Activated CD8-positive, alpha-beta T cell treated with anti-CD3 and anti-CD28 coated beads, Interleukin-2, amount 10 ng/mL, durations not matched to agents 7 days and 5 days (primary cell): ENCODE data around the gene AP1S3. TPM values are rescaled to one million over a fixed set of nuclear protein-coding genes. Genes with fewer than 3 reads are reported as not detected.
"Not testable (repeated sequence)": the region's sequence is repeated elsewhere in the genome, so short reads cannot be mapped to it uniquely, and the experiment has no call there.

Experiments used
- ATAC-seq: fragments of 150-1000 bp; cut with Tn5 transposase; one replicate; pipeline ENCODE4 v1.10.0; 2021; ENCODE audit warnings: moderate library complexity
- CTCF ChIA-PET: fragments of 350-600 bp; sonication (Branson Sonifier 250); formaldehyde crosslinking; loops from one replicate; lab custom pipeline; 2021; ENCODE audit warnings: antibody characterized with exemption; lab: Charles Lee
- POLR2A ChIA-PET: fragments of 350-600 bp; sonication (Branson Sonifier 250); formaldehyde crosslinking; loops from one replicate; lab custom pipeline; 2021; ENCODE audit warnings: antibody characterized with exemption; lab: Charles Lee
- DNase-seq: peaks from one replicate; pipeline ENCODE4 v3.0.0-alpha.2; 2020
- H3K27ac Mint-ChIP-seq: one replicate; pipeline ENCODE4 v1.8.0; 2021; ENCODE audit warnings: mild to moderate bottlenecking, mixed read lengths
- H3K27me3 Mint-ChIP-seq: one replicate; pipeline ENCODE4 v1.8.0; 2021; ENCODE audit warnings: low read depth, mixed read lengths
- H3K36me3 Mint-ChIP-seq: one replicate; pipeline ENCODE4 v1.8.0; 2021; ENCODE audit warnings: low read depth, mixed read lengths
- H3K4me1 Mint-ChIP-seq: one replicate; pipeline ENCODE4 v1.8.0; 2021; ENCODE audit warnings: low read depth, mixed read lengths
- H3K4me3 Mint-ChIP-seq: one replicate; pipeline ENCODE4 v1.8.0; 2021; ENCODE audit warnings: mild to moderate bottlenecking, mixed read lengths
- H3K9me3 Mint-ChIP-seq: one replicate; pipeline ENCODE4 v1.8.0; 2022; ENCODE audit warnings: mixed read lengths; ENCODE audit not compliant: insufficient read depth
- total RNA-seq, 2 experiments: library from RNA; stranded (reverse); gene quantifications; one replicate each; pipeline ENCODE4 v1.2.3, GENCODE V29; 2021

The AP1S3 gene
- total RNA-seq, 2 experiments from 2014 or later, result 9.1 TPM

GRCh38 chr2:223797037-223797436, 40.3 kb downstream of the AP1S3 start:
- Mint-ChIP-seq H3K4me3 (no peak overlapping the region), H3K27ac (no peak overlapping the region), H3K4me1 (no peaks in the 10 kb centered on the region), H3K9me3 (no peaks in the 10 kb centered on the region), H3K27me3 (no peaks in the 10 kb centered on the region), H3K36me3 (no peaks in the 10 kb centered on the region)
- ATAC-seq (no peak), DNase-seq (no peak)
- ChIA-PET CTCF (interaction anchor here (0.9 to 1.7 kb wide), 6 partner anchors 21 to 825 kb away, joined by 3 to 12 read pairs (median 4); no protein-coding TSS in a partner anchor), POLR2A (no interaction called here)

- no peak for DNase-seq
- Mint-ChIP-seq H3K36me3 (no peaks in the 10 kb centered on the region), H3K4me1 (peaks cover 2% of the 10 kb centered on the region), H3K4me3 (no peak overlapping the region), H3K9me3 (no peaks in the 10 kb centered on the region), H3K27ac (no peak overlapping the region), H3K27me3 (peaks cover 10% of the 10 kb centered on the region)
- POLR2A ChIA-PET, result no interaction called here
- CTCF ChIA-PET, result no interaction called here
- ATAC-seq, result no peak
Measured at GRCh38 chr2:223789423-223789822, 48.0 kb downstream of the AP1S3 start.

GRCh38 chr2:223788826-223789225, 48.6 kb downstream of the AP1S3 start:
- H3K36me3 Mint-ChIP-seq, result no peaks in the 10 kb centered on the region
- no peaks in the 10 kb centered on the region for H3K9me3 Mint-ChIP-seq
- ChIA-PET POLR2A (no interaction called here), CTCF (no interaction called here)
- no peak overlapping the region for H3K27ac Mint-ChIP-seq
- DNase-seq, result no peak
- ATAC-seq, result no peak
- peaks cover 2% of the 10 kb centered on the region for H3K4me1 Mint-ChIP-seq
- H3K4me3 Mint-ChIP-seq, result no peak overlapping the region
- peaks cover 10% of the 10 kb centered on the region for H3K27me3 Mint-ChIP-seq

GRCh38 chr2:223788106-223788505, 49.3 kb downstream of the AP1S3 start:
- H3K27me3 Mint-ChIP-seq, result peaks cover 10% of the 10 kb centered on the region
- ATAC-seq, H3K36me3 Mint-ChIP-seq, H3K4me3 Mint-ChIP-seq, POLR2A ChIA-PET, H3K9me3 Mint-ChIP-seq, H3K27ac Mint-ChIP-seq, H3K4me1 Mint-ChIP-seq, DNase-seq, CTCF ChIA-PET: not testable (repeated sequence)

- ATAC-seq (no peak), DNase-seq (no peak)
- CTCF ChIA-PET, result no interaction called here
- Mint-ChIP-seq H3K36me3 (no peaks in the 10 kb centered on the region), H3K27me3 (peaks cover 10% of the 10 kb centered on the region), H3K4me3 (no peak overlapping the region), H3K27ac (no peak overlapping the region), H3K4me1 (peaks cover 2% of the 10 kb centered on the region), H3K9me3 (no peaks in the 10 kb centered on the region)
- POLR2A ChIA-PET, result no interaction called here
Measured at GRCh38 chr2:223787358-223787757, 50.0 kb downstream of the AP1S3 start.

- Mint-ChIP-seq H3K4me1 (peaks cover 2% of the 10 kb centered on the region), H3K4me3 (no peak overlapping the region), H3K27ac (no peak overlapping the region), H3K9me3 (no peaks in the 10 kb centered on the region), H3K27me3 (peaks cover 10% of the 10 kb centered on the region), H3K36me3 (no peaks in the 10 kb centered on the region)
- DNase-seq, result no peak
- ChIA-PET CTCF (no interaction called here), POLR2A (no interaction called here)
- no peak for ATAC-seq
Measured at GRCh38 chr2:223786943-223787342, 50.4 kb downstream of the AP1S3 start.

- ATAC-seq, result no peak
- no peak for DNase-seq
- Mint-ChIP-seq H3K27me3 (peaks cover 7% of the 10 kb centered on the region), H3K9me3 (no peaks in the 10 kb centered on the region), H3K36me3 (no peaks in the 10 kb centered on the region), H3K27ac (no peak overlapping the region), H3K4me3 (no peak overlapping the region), H3K4me1 (peaks cover 2% of the 10 kb centered on the region)
- CTCF ChIA-PET, result interaction anchor here (1.2 kb wide), 1 partner anchor 23 kb away, joined by 3 read pairs; no protein-coding TSS in a partner anchor
- POLR2A ChIA-PET, result no interaction called here
Measured at GRCh38 chr2:223786236-223786635, 51.1 kb downstream of the AP1S3 start.

GRCh38 chr2:223784221-223784772, 53.1 kb downstream of the AP1S3 start:
- ATAC-seq (no peak), DNase-seq (no peak)
- Mint-ChIP-seq H3K27ac (no peak overlapping the region), H3K27me3 (no peaks in the 10 kb centered on the region), H3K9me3 (no peaks in the 10 kb centered on the region), H3K36me3 (no peaks in the 10 kb centered on the region), H3K4me3 (no peak overlapping the region), H3K4me1 (peaks cover 2% of the 10 kb centered on the region)
- POLR2A ChIA-PET, result no interaction called here
- CTCF ChIA-PET, result no interaction called here

- no peaks in the 10 kb centered on the region for H3K27me3 Mint-ChIP-seq
- H3K36me3 Mint-ChIP-seq, result no peaks in the 10 kb centered on the region
- ChIA-PET POLR2A (no interaction called here), CTCF (no interaction called here)
- ATAC-seq (no peak), DNase-seq (no peak)
- H3K9me3 Mint-ChIP-seq, result no peaks in the 10 kb centered on the region
- H3K27ac Mint-ChIP-seq, result no peak overlapping the region
- H3K4me1 Mint-ChIP-seq, result peaks cover 2% of the 10 kb centered on the region
- no peak overlapping the region for H3K4me3 Mint-ChIP-seq
Measured at GRCh38 chr2:223782629-223783028, 54.8 kb downstream of the AP1S3 start.

- no peaks in the 10 kb centered on the region for H3K4me1 Mint-ChIP-seq
- DNase-seq (no peak), ATAC-seq (no peak)
- CTCF ChIA-PET, result no interaction called here
- no peak overlapping the region for H3K27ac Mint-ChIP-seq
- no peak overlapping the region for H3K4me3 Mint-ChIP-seq
- peaks cover 2% of the 10 kb centered on the region for H3K36me3 Mint-ChIP-seq
- H3K9me3 Mint-ChIP-seq, result no peaks in the 10 kb centered on the region
- POLR2A ChIA-PET, result no interaction called here
- no peaks in the 10 kb centered on the region for H3K27me3 Mint-ChIP-seq
Measured at GRCh38 chr2:223781560-223781959, 55.8 kb downstream of the AP1S3 start.

GRCh38 chr2:223779877-223780276, 57.5 kb downstream of the AP1S3 start:
- Mint-ChIP-seq H3K27me3 (no peaks in the 10 kb centered on the region), H3K9me3 (no peaks in the 10 kb centered on the region), H3K4me1 (no peaks in the 10 kb centered on the region), H3K27ac (no peak overlapping the region), H3K4me3 (no peak overlapping the region), H3K36me3 (peaks cover 8% of the 10 kb centered on the region)
- ChIA-PET POLR2A (no interaction called here), CTCF (interaction anchor here (0.9 to 1.4 kb wide), 2 partner anchors 15 to 21 kb away, joined by 3 to 5 read pairs; no protein-coding TSS in a partner anchor)
- DNase-seq, result peak; percentile 70
- peak; percentile 79 for ATAC-seq

- no peaks in the 10 kb centered on the region for H3K9me3 Mint-ChIP-seq
Measured at GRCh38 chr2:223774193-223774592, 63.2 kb downstream of the AP1S3 start.

More at GRCh38 chr2:223774193-223774592, 63.2 kb downstream of the AP1S3 start:
- POLR2A ChIA-PET, result interaction anchor here (0.6 kb wide), 1 partner anchor 811 kb away, joined by 3 read pairs; no protein-coding TSS in a partner anchor
- no peak overlapping the region for H3K4me3 Mint-ChIP-seq
- no peak overlapping the region for H3K27ac Mint-ChIP-seq
- peaks cover 3% of the 10 kb centered on the region for H3K4me1 Mint-ChIP-seq
- DNase-seq, result no peak
- CTCF ChIA-PET, result no interaction called here
- H3K36me3 Mint-ChIP-seq, result peaks cover 12% of the 10 kb centered on the region
- H3K27me3 Mint-ChIP-seq, result no peaks in the 10 kb centered on the region
- ATAC-seq, result no peak
